ENCODE results near the gene EPHA4. TPM values are rescaled to one million over a fixed set of nuclear protein-coding genes. Genes with fewer than 3 reads are reported as not detected.

Gene EPHA4
- polyA plus RNA-seq, 1 of the 3 experiments (the other 2 are of a cell fraction): 0.90 TPM

- TF ChIP-seq POLR2AphosphoS5 (IDR thresholded peaks at IDR 0.05; ENCODE audit: low read depth, low read length) (no peak), TAF1 (IDR thresholded peaks at IDR 0.05; ENCODE audit: borderline replicate concordance, low read depth, low read length) (no peak), FOXJ3 (CRISPR knock-in tag; IDR thresholded peaks at IDR 0.05) (no peak), RXRA (IDR thresholded peaks at IDR 0.05; ENCODE audit: borderline replicate concordance, low read depth) (no peak), EZH2phosphoT487 (IDR thresholded peaks at IDR 0.05; ENCODE audit: borderline replicate concordance, low read depth) (no peak), TEAD4 (IDR thresholded peaks at IDR 0.05; ENCODE audit: borderline replicate concordance, insufficient read depth) (no peak)
- H3K4me2 ChIP-seq: no peak overlapping the region
- no peak overlapping the region for H2AFZ ChIP-seq (ENCODE audit: low read depth)
- no peaks in the 10 kb centered on the region for H3K79me2 ChIP-seq (ENCODE audit: insufficient read depth)
- H3F3A ChIP-seq (replicated peaks; ENCODE audit: insufficient read depth): no peaks in the 10 kb centered on the region
- H3K4me3 ChIP-seq (ENCODE audit: low read depth in 2 of 2, low read length in 1 of 2): no peak overlapping the region
- no peaks in the 10 kb centered on the region for H3K27me3 ChIP-seq (ENCODE audit: insufficient read depth)
- H3K9me3 ChIP-seq: no peaks in the 10 kb centered on the region
- no peaks in the 10 kb centered on the region for H3K36me3 ChIP-seq (replicated peaks in 1 of 2; ENCODE audit: control insufficient read depth in 1 of 2, insufficient read depth in 2 of 2, low read length in 1 of 2)
- H3K4me1 ChIP-seq (ENCODE audit: control insufficient read depth in 1 of 2, insufficient read depth in 2 of 2, low read depth in 1 of 2, low read length in 1 of 2): no peaks in the 10 kb centered on the region
- ChIA-PET CTCF (no interaction called here), POLR2A (no interaction called here)
- no peak for DNase-seq
- H3K27ac ChIP-seq (ENCODE audit: low read depth in 2 of 2, low read length in 1 of 2): no peak overlapping the region
- H4K20me1 ChIP-seq (ENCODE audit: insufficient read depth): no peaks in the 10 kb centered on the region
- no peaks in the 10 kb centered on the region for H3K9me2 ChIP-seq
- WGBS (ENCODE audit: low lambda C conversion rate): 19% methylated on average over 4 of the region's 4 CpGs
- no peak overlapping the region for H3K9ac ChIP-seq
Observed at GRCh38 chr2:221425353-221425752, 146.8 kb downstream of the EPHA4 start.

GRCh38 chr2:221423210-221423804, 148.8 kb downstream of the EPHA4 start:
- Histone ChIP-seq H2AFZ (ENCODE audit: low read depth) (no peak overlapping the region), H3K9ac (no peak overlapping the region), H3K4me2 (no peak overlapping the region), H4K20me1 (ENCODE audit: insufficient read depth) (no peaks in the 10 kb centered on the region), H3K4me3 (ENCODE audit: low read depth in 2 of 2, low read length in 1 of 2) (no peak overlapping the region), H3K36me3 (replicated peaks in 1 of 2; ENCODE audit: control insufficient read depth in 1 of 2, insufficient read depth in 2 of 2, low read length in 1 of 2) (no peaks in the 10 kb centered on the region), H3K27me3 (ENCODE audit: insufficient read depth) (no peaks in the 10 kb centered on the region), H3F3A (replicated peaks; ENCODE audit: insufficient read depth) (no peaks in the 10 kb centered on the region), H3K4me1 (ENCODE audit: control insufficient read depth in 1 of 2, insufficient read depth in 2 of 2, low read depth in 1 of 2, low read length in 1 of 2) (no peaks in the 10 kb centered on the region), H3K9me2 (no peaks in the 10 kb centered on the region), H3K9me3 (no peaks in the 10 kb centered on the region), H3K79me2 (ENCODE audit: insufficient read depth) (no peaks in the 10 kb centered on the region), H3K27ac (ENCODE audit: low read depth in 2 of 2, low read length in 1 of 2) (no peak overlapping the region)
- ChIA-PET CTCF (no interaction called here), POLR2A (no interaction called here)
- TF ChIP-seq GABPA (IDR thresholded peaks at IDR 0.05; ENCODE audit: low read depth) (no peak), RFX5 (IDR thresholded peaks at IDR 0.05; ENCODE audit: low read length) (no peak), SMC3 (IDR thresholded peaks at IDR 0.05; ENCODE audit: low read depth, low read length) (no peak), ELF1 (IDR thresholded peaks at IDR 0.05) (no peak), FOSL2 (IDR thresholded peaks at IDR 0.05; ENCODE audit: borderline replicate concordance, low read depth) (no peak), USF1 (IDR thresholded peaks at IDR 0.05; ENCODE audit: borderline replicate concordance, low read depth) (no peak), RAD21 (IDR thresholded peaks at IDR 0.05; ENCODE audit: low read length) (no peak), CHD2 (IDR thresholded peaks at IDR 0.05; ENCODE audit: low read length, partially characterized antibody) (no peak), GATA2 (CRISPR knock-in tag; IDR thresholded peaks at IDR 0.05) (no peak)
- DNase-seq: no peak
- 46% methylated on average over 3 of the region's 3 CpGs for WGBS (ENCODE audit: low lambda C conversion rate)
